Fibroblast of mammary gland (primary cell): ENCODE results near the gene ITPK1.

Source experiments
- DNase-seq: peaks from one replicate; pipeline ENCODE4 v3.0.0-alpha.2; 2010; ENCODE audit warnings: low read depth
- H3K4me3 ChIP-seq: 2 replicates; pipeline ENCODE4 v1.5.1; 2011; ENCODE audit warnings: low read depth, mild to moderate bottlenecking, low read length, moderate library complexity; ENCODE audit not compliant: control insufficient read depth
- CTCF ChIP-seq: conservative IDR thresholded peaks from 2 replicates; pipeline ENCODE4 v1.5.1; 2011; ENCODE audit warnings: low read depth, low read length, inconsistent platforms; ENCODE audit not compliant: control insufficient read depth, insufficient read depth

Gene ITPK1

GRCh38 chr14:92925446-92925845 lies 190.3 kb downstream of the ITPK1 start:
- H3K4me3 ChIP-seq = no peak overlapping the region
- no peak for DNase-seq
- TF ChIP-seq CTCF = no peak

GRCh38 chr14:92924247-92924646 lies 191.5 kb downstream of the ITPK1 start:
- no peak overlapping the region for H3K4me3 ChIP-seq
- TF ChIP-seq CTCF = no peak
- DNase-seq = no peak

- no peak overlapping the region for H3K4me3 ChIP-seq
- TF ChIP-seq CTCF = no peak
- no peak for DNase-seq
Observed at GRCh38 chr14:92923744-92924103, 192.0 kb downstream of the ITPK1 start.

- no peak within 1 kb of the TSS for H3K4me3 ChIP-seq
- TF ChIP-seq CTCF = no peak
- DNase-seq = peak; percentile 29
Observed at GRCh38 chr14:92922883-92923743, 192.6 kb downstream of the ITPK1 start, which contains the start of gene CHGA. CHGA (plus strand) TSS chr14:92923150; CDS start chr14:92923360, 210 bp downstream.

GRCh38 chr14:92922155-92922735 lies 193.5 kb downstream of the ITPK1 start:
- no peak for TF ChIP-seq CTCF
- no peak overlapping the region for H3K4me3 ChIP-seq
- no peak for DNase-seq

GRCh38 chr14:92920001-92920400 lies 195.7 kb downstream of the ITPK1 start:
- no peak overlapping the region for H3K4me3 ChIP-seq
- DNase-seq = no peak
- no peak for TF ChIP-seq CTCF
